Measurements from ENCODE around the gene SSBP4.

Gene SSBP4

GRCh38 chr19:18428787-18429674 is 9.8 kb downstream of the SSBP4 start (continued):
- TF ChIP-seq ZBTB49 (tag by site-specific recombination; IDR thresholded peaks at IDR 0.05; ENCODE audit: low read depth) (no peak), ZBTB17 (tag by site-specific recombination; IDR thresholded peaks at IDR 0.05) (peak; percentile 88), KLF16 (tag by site-specific recombination; IDR thresholded peaks at IDR 0.05) (peak; percentile 46; the same call in 1 of the 2 replicates), ZNF76 (tag by site-specific recombination; IDR thresholded peaks at IDR 0.05; ENCODE audit: borderline replicate concordance, low read depth) (peak; percentile 38; the same call in 1 of the 2 replicates), ZNF202 (tag by site-specific recombination; IDR thresholded peaks at IDR 0.05; ENCODE audit: borderline replicate concordance) (no peak), ZNF544 (tag by site-specific recombination; IDR thresholded peaks at IDR 0.05) (no peak), ZNF701 (tag by site-specific recombination; IDR thresholded peaks at IDR 0.05) (no peak), FEZF1 (tag by site-specific recombination; IDR thresholded peaks at IDR 0.05) (no peak), MZF1 (tag by site-specific recombination; IDR thresholded peaks at IDR 0.05; ENCODE audit: borderline replicate concordance) (peak; percentile 65; the same call in 1 of the 2 replicates), ZFP37 (tag by site-specific recombination; IDR thresholded peaks at IDR 0.05) (no peak), ZIC2 (tag by site-specific recombination; IDR thresholded peaks at IDR 0.05) (peak; percentile 85), ZBTB48 (tag by site-specific recombination; IDR thresholded peaks at IDR 0.05) (0 out of 2 replicates have a peak, but pooled peaks have one; percentile 47), KLF1 (tag by site-specific recombination; IDR thresholded peaks at IDR 0.05) (peak; percentile 93), BCL11B (tag by site-specific recombination; IDR thresholded peaks at IDR 0.05; ENCODE audit: low read depth) (0 out of 2 replicates have a peak, but pooled peaks have one; percentile 48), ZNF433 (tag by site-specific recombination; IDR thresholded peaks at IDR 0.05; ENCODE audit: low read depth) (no peak), GLI2 (tag by site-specific recombination; IDR thresholded peaks at IDR 0.05; ENCODE audit: borderline replicate concordance, low read depth) (no peak), ZNF449 (tag by site-specific recombination; IDR thresholded peaks at IDR 0.05) (peak; percentile 96), ZNF776 (tag by site-specific recombination; IDR thresholded peaks at IDR 0.05; ENCODE audit: borderline replicate concordance) (no peak), ZNF423 (tag by site-specific recombination; IDR thresholded peaks at IDR 0.05) (peak; percentile 68), CTCF (tag by site-specific recombination; IDR thresholded peaks at IDR 0.05) (peak; percentile 64), ZNF341 (tag by site-specific recombination; IDR thresholded peaks at IDR 0.05; ENCODE audit: low read depth) (peak; percentile 55), ZNF133 (tag by site-specific recombination; IDR thresholded peaks at IDR 0.05) (no peak)
- TF ChIP-seq, protein P1, sequence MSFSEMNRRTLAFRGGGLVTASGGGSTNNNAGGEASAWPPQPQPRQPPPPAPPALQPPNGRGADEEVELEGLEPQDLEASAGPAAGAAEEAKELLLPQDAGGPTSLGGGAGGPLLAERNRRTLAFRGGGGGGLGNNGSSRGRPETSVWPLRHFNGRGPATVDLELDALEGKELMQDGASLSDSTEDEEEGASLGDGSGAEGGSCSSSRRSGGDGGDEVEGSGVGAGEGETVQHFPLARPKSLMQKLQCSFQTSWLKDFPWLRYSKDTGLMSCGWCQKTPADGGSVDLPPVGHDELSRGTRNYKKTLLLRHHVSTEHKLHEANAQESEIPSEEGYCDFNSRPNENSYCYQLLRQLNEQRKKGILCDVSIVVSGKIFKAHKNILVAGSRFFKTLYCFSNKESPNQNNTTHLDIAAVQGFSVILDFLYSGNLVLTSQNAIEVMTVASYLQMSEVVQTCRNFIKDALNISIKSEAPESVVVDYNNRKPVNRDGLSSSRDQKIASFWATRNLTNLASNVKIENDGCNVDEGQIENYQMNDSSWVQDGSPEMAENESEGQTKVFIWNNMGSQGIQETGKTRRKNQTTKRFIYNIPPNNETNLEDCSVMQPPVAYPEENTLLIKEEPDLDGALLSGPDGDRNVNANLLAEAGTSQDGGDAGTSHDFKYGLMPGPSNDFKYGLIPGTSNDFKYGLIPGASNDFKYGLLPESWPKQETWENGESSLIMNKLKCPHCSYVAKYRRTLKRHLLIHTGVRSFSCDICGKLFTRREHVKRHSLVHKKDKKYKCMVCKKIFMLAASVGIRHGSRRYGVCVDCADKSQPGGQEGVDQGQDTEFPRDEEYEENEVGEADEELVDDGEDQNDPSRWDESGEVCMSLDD (tag by site-specific recombination; IDR thresholded peaks at IDR 0.05) = peak; percentile 98
- TF ChIP-seq, protein P2, sequence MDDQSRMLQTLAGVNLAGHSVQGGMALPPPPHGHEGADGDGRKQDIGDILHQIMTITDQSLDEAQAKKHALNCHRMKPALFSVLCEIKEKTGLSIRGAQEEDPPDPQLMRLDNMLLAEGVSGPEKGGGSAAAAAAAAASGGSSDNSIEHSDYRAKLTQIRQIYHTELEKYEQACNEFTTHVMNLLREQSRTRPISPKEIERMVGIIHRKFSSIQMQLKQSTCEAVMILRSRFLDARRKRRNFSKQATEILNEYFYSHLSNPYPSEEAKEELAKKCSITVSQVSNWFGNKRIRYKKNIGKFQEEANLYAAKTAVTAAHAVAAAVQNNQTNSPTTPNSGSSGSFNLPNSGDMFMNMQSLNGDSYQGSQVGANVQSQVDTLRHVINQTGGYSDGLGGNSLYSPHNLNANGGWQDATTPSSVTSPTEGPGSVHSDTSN (CRISPR knock-in tag; IDR thresholded peaks at IDR 0.05) = no peak; the same call in none of the 2 replicates
- TF ChIP-seq, protein P3, sequence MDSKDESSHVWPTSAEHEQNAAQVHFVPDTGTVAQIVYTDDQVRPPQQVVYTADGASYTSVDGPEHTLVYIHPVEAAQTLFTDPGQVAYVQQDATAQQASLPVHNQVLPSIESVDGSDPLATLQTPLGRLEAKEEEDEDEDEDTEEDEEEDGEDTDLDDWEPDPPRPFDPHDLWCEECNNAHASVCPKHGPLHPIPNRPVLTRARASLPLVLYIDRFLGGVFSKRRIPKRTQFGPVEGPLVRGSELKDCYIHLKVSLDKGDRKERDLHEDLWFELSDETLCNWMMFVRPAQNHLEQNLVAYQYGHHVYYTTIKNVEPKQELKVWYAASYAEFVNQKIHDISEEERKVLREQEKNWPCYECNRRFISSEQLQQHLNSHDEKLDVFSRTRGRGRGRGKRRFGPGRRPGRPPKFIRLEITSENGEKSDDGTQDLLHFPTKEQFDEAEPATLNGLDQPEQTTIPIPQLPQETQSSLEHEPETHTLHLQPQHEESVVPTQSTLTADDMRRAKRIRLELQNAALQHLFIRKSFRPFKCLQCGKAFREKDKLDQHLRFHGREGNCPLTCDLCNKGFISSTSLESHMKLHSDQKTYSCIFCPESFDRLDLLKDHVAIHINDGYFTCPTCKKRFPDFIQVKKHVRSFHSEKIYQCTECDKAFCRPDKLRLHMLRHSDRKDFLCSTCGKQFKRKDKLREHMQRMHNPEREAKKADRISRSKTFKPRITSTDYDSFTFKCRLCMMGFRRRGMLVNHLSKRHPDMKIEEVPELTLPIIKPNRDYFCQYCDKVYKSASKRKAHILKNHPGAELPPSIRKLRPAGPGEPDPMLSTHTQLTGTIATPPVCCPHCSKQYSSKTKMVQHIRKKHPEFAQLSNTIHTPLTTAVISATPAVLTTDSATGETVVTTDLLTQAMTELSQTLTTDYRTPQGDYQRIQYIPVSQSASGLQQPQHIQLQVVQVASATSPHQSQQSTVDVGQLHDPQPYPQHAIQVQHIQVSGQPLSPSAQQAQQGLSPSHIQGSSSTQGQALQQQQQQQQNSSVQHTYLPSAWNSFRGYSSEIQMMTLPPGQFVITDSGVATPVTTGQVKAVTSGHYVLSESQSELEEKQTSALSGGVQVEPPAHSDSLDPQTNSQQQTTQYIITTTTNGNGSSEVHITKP (tag by site-specific recombination; IDR thresholded peaks at IDR 0.05) = peak; percentile 35
